Measurements from ENCODE around the gene IRS2.

DNA sequence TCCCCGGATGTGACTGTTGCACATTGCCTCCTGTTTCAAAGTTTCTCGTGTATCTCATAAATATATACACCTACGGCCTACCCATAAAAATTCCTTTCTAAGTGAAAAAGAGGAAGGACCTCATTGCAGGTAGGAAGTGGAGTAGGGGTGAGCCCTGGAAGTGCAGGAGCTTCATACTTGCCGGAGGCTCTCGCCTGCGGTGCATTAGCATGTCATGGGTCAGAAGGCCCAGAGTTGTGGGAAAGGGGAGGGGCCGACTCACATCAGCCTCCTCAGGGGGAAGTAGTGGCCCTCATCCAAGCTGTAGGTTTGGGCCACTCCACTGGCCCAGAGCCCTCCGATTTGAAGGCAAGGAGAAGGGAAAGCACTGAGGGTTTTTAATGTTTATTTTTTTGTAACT, 26.0 kb upstream of the IRS2 start:
- TF ChIP-seq, protein P1, sequence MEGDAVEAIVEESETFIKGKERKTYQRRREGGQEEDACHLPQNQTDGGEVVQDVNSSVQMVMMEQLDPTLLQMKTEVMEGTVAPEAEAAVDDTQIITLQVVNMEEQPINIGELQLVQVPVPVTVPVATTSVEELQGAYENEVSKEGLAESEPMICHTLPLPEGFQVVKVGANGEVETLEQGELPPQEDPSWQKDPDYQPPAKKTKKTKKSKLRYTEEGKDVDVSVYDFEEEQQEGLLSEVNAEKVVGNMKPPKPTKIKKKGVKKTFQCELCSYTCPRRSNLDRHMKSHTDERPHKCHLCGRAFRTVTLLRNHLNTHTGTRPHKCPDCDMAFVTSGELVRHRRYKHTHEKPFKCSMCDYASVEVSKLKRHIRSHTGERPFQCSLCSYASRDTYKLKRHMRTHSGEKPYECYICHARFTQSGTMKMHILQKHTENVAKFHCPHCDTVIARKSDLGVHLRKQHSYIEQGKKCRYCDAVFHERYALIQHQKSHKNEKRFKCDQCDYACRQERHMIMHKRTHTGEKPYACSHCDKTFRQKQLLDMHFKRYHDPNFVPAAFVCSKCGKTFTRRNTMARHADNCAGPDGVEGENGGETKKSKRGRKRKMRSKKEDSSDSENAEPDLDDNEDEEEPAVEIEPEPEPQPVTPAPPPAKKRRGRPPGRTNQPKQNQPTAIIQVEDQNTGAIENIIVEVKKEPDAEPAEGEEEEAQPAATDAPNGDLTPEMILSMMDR (optimal IDR thresholded peaks at IDR 0.05 in 1 of 3, IDR thresholded peaks at IDR 0.05 in 1 of 3, conservative IDR thresholded peaks at IDR 0.05 in 1 of 3; ENCODE audit: extremely low read depth in 1 of 3, insufficient read depth in 2 of 3, low read length in 3 of 3), result no peak
- no peak for TF ChIP-seq EZH2 (IDR thresholded peaks at IDR 0.05; ENCODE audit: low read length)
